Right renal cortex interstitium (tissue), 3 donors: ENCODE data around the gene ME3. TPM values are rescaled to one million over a fixed set of nuclear protein-coding genes. Genes with fewer than 3 reads are reported as not detected.

ENCODE experiments used
- DNase-seq, 3 donors: peaks; one replicate each; pipeline ENCODE4 v3.0.0-alpha.2; 2013; ENCODE audit warnings: low read depth in 3 of 3, low spot score in 2 of 3
- polyA plus RNA-seq, 3 donors: library from polyadenylated mRNA; unstranded; fragments of 120-200 nt; gene quantifications; one replicate each; pipeline ENCODE4 v1.2.1, GENCODE V29; 2013; ENCODE audit not compliant: insufficient read length in 3 of 3

ME3 gene
- polyA plus RNA-seq, 3 donors, result 30.9 to 36.0 (median 31.7) TPM

DNA sequence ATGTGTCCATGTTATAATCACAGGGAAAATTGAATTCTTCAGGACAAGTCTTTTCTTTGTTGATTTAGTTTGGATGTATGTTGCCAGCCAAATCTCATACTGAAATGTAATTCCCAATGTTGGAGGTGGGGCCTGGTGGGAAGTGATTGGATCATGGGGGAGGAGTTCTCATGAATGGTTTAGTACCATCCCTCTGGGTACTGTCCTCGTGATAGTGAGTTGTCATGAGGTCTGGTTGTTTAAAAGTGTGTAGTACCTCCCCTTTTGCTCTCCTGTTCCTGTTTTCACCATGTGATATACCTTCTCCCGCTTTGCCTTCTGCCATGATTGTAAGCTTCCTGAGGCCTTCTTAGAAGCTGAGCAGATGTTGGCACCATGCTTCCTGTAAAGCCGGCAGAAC lies 197.4 kb downstream of the ME3 start:
- DNase-seq, result no peak

- no peak for DNase-seq
Measured at GRCh38 chr11:86473991-86474833, 198.2 kb downstream of the ME3 start.

- DNase-seq, result no peak
Measured at GRCh38 chr11:86469491-86470388, 202.7 kb downstream of the ME3 start.

- DNase-seq, result no peak
Measured at GRCh38 chr11:86468169-86468568, 204.2 kb downstream of the ME3 start.

GRCh38 chr11:86464509-86465221 lies 207.8 kb downstream of the ME3 start:
- DNase-seq, result no peak

GRCh38 chr11:86463955-86464354 lies 208.5 kb downstream of the ME3 start:
- no peak for DNase-seq

- no peak for DNase-seq
Measured at GRCh38 chr11:86463120-86463519, 209.3 kb downstream of the ME3 start.

- no peak for DNase-seq
Measured at GRCh38 chr11:86461892-86462291, 210.5 kb downstream of the ME3 start.

DNA sequence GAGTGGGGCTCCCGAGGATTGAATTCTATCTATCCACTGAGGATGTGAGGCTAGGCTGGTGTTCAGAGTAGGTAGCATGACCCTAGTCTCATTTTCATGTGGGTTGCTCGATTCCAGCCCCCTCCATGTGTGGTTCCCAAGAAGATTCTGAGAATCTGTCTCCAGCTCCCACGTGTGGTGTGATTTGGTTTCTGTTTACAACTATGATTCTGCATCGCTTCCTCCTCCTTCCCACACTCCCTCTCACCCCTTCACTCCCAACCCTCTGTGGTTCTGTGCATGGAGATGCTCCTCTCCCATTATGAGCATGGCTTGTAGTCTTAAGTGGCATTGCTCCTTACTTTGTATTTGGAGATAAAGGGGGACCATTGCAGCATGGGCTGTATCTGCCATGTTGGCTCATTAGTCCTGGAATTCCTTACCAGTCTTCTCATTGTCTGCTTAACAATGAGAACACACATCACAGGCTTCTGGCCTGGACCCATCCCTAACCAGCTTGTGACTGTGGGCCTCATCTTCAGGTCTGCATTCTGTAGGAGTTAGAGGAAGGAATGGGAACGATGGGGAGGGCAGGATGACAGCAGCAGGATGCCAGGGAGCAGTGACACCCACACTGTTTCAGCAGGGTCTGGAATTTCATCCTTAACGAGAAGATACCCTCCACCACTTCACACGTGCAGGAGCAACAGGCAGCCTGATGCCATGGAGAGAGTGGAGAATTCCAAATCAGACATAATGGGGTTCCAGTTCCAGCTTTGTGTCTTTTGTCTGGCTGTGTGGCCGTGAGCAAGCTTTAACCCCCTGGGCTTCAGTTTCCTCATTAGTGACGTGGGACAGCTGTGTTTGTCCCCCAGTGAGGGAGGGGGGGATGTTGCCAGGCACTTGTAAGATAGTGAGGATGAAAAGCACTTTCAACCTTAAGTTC lies 211.7 kb downstream of the ME3 start:
- DNase-seq, result no peak

DNA sequence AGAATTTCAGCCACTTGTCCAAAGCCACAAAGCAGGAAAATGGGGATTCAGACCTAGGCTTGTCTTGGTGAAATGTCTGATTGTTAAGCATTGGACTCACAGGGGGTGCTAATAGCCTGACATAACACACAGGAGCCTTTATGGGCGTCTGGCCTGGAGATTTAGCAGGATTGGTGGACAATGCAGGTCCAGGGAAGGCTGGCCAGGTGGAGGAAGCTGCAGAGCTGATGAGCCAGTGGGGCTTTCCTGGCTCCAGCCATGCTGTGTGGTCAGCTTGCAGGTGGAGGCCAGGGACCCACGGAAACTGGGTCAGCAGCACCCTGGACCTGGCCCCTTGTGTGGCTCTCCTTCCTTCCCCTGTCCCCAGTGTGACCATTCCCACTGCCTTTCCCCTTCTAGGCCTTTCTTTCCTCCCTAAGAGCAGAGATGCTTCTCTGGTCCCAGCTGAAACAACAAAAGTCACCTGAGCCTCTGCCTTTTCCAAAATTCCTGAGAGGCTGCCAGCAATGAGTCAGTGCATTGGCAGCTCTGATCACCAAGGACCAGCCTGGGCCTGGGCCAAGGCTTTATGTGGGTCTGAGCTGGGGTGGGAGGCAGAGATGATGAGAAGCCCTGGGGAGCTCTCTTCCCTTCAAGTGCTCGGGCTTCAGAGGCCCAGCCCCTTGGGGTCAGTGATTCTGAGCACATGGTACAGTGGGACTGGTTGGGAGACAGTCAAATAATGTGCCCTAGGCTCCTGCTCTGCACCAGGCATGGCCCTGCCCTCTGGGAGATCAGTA lies 212.5 kb downstream of the ME3 start:
- no peak for DNase-seq

- DNase-seq, result no peak
Measured at GRCh38 chr11:86459002-86459385, 213.4 kb downstream of the ME3 start.

- no peak for DNase-seq
Measured at GRCh38 chr11:86458294-86459001, 214.0 kb downstream of the ME3 start.

GRCh38 chr11:86456075-86456939 lies 216.1 kb downstream of the ME3 start:
- peak; percentile 70 to 76 (median 73) for DNase-seq

- no peak for DNase-seq
Measured at GRCh38 chr11:86453290-86454030, 219.0 kb downstream of the ME3 start.

DNA sequence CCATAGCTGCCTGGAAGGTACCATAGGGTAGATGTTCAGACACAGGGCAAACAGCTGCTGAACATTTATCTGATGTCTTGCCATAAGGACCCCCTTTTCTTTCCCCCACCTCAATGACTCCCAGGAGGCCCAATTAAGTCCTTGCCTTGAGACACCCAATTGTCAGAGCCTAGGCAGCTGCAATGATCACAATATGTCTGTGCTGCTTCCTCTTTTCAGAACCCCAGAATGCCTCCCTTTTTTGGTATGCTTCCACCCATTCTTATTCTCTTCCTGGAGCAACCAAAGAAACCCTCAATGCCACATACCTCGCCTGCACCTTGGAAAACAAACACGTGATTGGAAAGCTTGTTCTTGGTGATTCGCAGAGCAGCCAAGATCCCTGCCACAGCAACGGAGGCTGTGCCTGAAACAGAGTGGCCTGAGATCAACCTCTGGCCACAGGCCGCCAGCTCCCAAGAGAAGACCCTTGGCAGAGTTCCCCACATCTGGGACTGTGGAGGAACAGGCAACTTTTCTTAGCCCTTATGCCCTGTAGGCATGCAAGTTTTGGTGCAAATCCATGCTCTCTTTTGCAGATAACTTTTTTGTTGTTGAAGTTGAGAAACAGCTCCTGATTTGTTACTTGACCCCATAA lies 222.3 kb downstream of the ME3 start:
- no peak for DNase-seq

- DNase-seq, result no peak
Measured at GRCh38 chr11:86447763-86448480, 224.5 kb downstream of the ME3 start.
